ENCODE results near the gene RSL1D1. TPM values are rescaled to one million over a fixed set of nuclear protein-coding genes. Genes with fewer than 3 reads are reported as not detected.

The RSL1D1 gene
- polyA plus RNA-seq, 1 of the 3 experiments (the other 2 are of a cell fraction): 38.0 TPM

DNA sequence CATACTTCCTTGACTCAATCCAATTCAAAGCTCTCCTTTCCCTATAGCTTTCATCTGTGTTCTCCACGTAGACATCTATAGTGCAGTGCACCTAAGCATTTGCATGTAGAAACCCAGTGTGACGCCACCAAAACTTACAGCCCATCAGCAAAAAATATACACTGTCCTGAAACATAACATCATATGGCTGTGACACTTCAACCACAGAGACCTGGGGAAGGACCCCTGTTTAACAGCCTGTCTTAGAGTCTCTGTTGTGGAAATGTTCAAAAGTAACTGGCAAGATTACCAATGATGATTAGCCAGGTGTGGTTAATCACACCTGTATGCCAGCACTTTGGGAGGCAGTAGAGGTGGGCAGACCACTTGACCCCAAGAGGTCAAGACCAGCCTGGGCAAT lies 42.2 kb upstream of the RSL1D1 start:
- no peak for DNase-seq
- POLR2A ChIA-PET: no interaction called here
- H3K27ac ChIP-seq (ENCODE audit: low read depth in 2 of 2, low read length in 1 of 2): no peak overlapping the region
- WGBS (ENCODE audit: low lambda C conversion rate): 90% methylated on average over 2 of the region's 2 CpGs
- no peaks in the 10 kb centered on the region for H3K9me3 ChIP-seq
- no peak overlapping the region for H3K4me3 ChIP-seq (ENCODE audit: low read depth in 2 of 2, low read length in 1 of 2)
- peaks cover 28 to 58% of the 10 kb centered on the region in 2 experiments for H3K36me3 ChIP-seq (replicated peaks in 1 of 2; ENCODE audit: control insufficient read depth in 1 of 2, insufficient read depth in 2 of 2, low read length in 1 of 2)
- H3F3A ChIP-seq (replicated peaks; ENCODE audit: insufficient read depth): peaks cover 35% of the 10 kb centered on the region
- H3K79me2 ChIP-seq (ENCODE audit: insufficient read depth): peaks cover 79% of the 10 kb centered on the region
- CTCF ChIA-PET: interaction anchor here (1.5 kb wide), 1 partner anchor 175 kb away, joined by 3 read pairs; no protein-coding TSS in a partner anchor
- no peaks in the 10 kb centered on the region for H3K9me2 ChIP-seq
- no peak overlapping the region for H3K4me2 ChIP-seq
- no peaks in the 10 kb centered on the region for H3K27me3 ChIP-seq (ENCODE audit: insufficient read depth)
- H4K20me1 ChIP-seq (ENCODE audit: insufficient read depth): peaks cover 34% of the 10 kb centered on the region
- H3K4me1 ChIP-seq (ENCODE audit: control insufficient read depth in 1 of 2, insufficient read depth in 2 of 2, low read depth in 1 of 2, low read length in 1 of 2): peaks cover 0 to 17% of the 10 kb centered on the region in 2 experiments; a peak in 1 of 4 replicates
- TF ChIP-seq EP300 (IDR thresholded peaks at IDR 0.05; ENCODE audit: borderline replicate concordance in 1 of 2, low read depth in 1 of 2, low read length in 1 of 2): no peak
- no peak overlapping the region for H3K9ac ChIP-seq
- no peak overlapping the region for H2AFZ ChIP-seq (ENCODE audit: low read depth)

DNA sequence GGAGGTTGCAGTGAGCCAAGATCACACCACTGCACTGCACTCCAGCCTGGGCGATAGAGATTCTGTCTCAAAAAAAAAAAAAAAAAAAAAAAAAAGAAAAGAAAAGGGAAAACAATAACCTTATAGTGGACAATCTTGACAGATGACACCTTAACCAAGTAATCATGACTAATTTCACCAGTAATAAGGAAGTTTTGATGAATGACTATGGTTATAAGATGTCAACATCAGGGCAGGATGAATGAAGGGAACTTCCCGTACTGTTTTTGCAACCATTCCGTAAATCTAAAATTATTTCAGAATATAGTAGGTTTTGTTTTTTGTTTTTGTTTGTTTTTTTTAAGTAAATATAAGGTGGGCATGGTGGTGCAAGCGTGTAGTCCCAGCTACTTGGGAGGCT lies 41.4 kb upstream of the RSL1D1 start:
- H3K9me3 ChIP-seq: no peaks in the 10 kb centered on the region
- TF ChIP-seq TEAD4 (IDR thresholded peaks at IDR 0.05; ENCODE audit: borderline replicate concordance, insufficient read depth): no peak
- peaks cover 79% of the 10 kb centered on the region for H3K79me2 ChIP-seq (ENCODE audit: insufficient read depth)
- no peak overlapping the region for H3K4me2 ChIP-seq
- ChIA-PET CTCF (interaction anchor here (1.5 kb wide), 1 partner anchor 176 kb away, joined by 3 read pairs; no protein-coding TSS in a partner anchor), POLR2A (no interaction called here)
- no peak overlapping the region for H3K27ac ChIP-seq (ENCODE audit: low read depth in 2 of 2, low read length in 1 of 2)
- H3K27me3 ChIP-seq (ENCODE audit: insufficient read depth): no peaks in the 10 kb centered on the region
- peaks cover 33% of the 10 kb centered on the region for H3F3A ChIP-seq (replicated peaks; ENCODE audit: insufficient read depth)
- H2AFZ ChIP-seq (ENCODE audit: low read depth): no peak overlapping the region
- peaks cover 26% of the 10 kb centered on the region for H4K20me1 ChIP-seq (ENCODE audit: insufficient read depth)
- 94% methylated on average over 4 of the region's 4 CpGs for WGBS (ENCODE audit: low lambda C conversion rate)
- DNase-seq: no peak
- peaks cover 0 to 17% of the 10 kb centered on the region in 2 experiments; a peak in 1 of 4 replicates for H3K4me1 ChIP-seq (ENCODE audit: control insufficient read depth in 1 of 2, insufficient read depth in 2 of 2, low read depth in 1 of 2, low read length in 1 of 2)
- no peak overlapping the region for H3K4me3 ChIP-seq (ENCODE audit: low read depth in 2 of 2, low read length in 1 of 2)
- H3K9ac ChIP-seq: no peak overlapping the region
- peaks cover 28 to 65% of the 10 kb centered on the region in 2 experiments for H3K36me3 ChIP-seq (replicated peaks in 1 of 2; ENCODE audit: control insufficient read depth in 1 of 2, insufficient read depth in 2 of 2, low read length in 1 of 2)
- H3K9me2 ChIP-seq: no peaks in the 10 kb centered on the region

DNA sequence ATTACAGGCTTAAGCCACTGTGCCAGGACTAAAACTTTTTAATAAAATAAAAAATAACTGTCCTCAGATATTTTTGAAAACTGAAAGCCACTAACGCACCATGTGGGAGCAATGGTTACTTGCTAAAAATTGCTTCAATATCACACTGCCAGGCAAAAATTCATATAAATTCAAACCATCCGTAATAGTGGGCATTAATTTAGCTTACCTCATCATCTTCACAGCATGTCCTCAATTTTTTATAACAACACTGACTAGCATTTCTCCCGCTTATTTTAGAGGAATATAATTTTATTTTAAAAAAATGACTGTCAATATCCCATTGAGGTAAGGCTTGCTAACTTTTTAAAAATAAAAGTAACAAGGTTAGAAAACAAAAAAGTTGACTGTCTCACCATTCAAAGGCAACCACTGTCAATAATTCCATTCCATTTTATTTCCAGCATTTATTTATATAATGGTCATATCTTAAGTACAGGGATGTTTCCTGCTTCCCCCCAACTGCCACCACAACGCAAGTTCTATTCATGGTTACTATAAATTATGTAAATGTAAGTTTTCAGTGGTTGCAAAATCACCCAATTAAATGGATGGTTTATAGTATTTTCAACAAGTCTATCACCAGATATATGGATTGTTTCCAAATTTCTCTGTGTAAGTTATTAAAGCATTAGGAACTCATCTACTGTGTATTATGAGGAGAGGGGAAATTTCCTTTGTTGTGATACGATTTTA lies 39.1 kb upstream of the RSL1D1 start:
- Histone ChIP-seq H3K79me2 (ENCODE audit: insufficient read depth) (peaks cover 70% of the 10 kb centered on the region), H3K9me3 (no peaks in the 10 kb centered on the region), H3K4me2 (no peak overlapping the region), H3K27ac (ENCODE audit: low read depth in 2 of 2, low read length in 1 of 2) (no peak overlapping the region), H3K4me1 (ENCODE audit: control insufficient read depth in 1 of 2, insufficient read depth in 2 of 2, low read depth in 1 of 2, low read length in 1 of 2) (no peaks in the 10 kb centered on the region), H3K9ac (no peak overlapping the region), H4K20me1 (ENCODE audit: insufficient read depth) (0 out of 2 replicates have a peak, but pooled peaks cover 4% of the 10 kb centered on the region), H3K9me2 (no peaks in the 10 kb centered on the region), H3F3A (replicated peaks; ENCODE audit: insufficient read depth) (peaks cover 24% of the 10 kb centered on the region), H2AFZ (ENCODE audit: low read depth) (no peak overlapping the region), H3K27me3 (ENCODE audit: insufficient read depth) (no peaks in the 10 kb centered on the region), H3K4me3 (ENCODE audit: low read depth in 2 of 2, low read length in 1 of 2) (no peak overlapping the region), H3K36me3 (replicated peaks in 1 of 2; ENCODE audit: control insufficient read depth in 1 of 2, insufficient read depth in 2 of 2, low read length in 1 of 2) (peaks cover 45 to 79% of the 10 kb centered on the region in 2 experiments)
- no peak for DNase-seq
- no peak for TF ChIP-seq TCF12 (IDR thresholded peaks at IDR 0.05)
- TF ChIP-seq, protein P1, sequence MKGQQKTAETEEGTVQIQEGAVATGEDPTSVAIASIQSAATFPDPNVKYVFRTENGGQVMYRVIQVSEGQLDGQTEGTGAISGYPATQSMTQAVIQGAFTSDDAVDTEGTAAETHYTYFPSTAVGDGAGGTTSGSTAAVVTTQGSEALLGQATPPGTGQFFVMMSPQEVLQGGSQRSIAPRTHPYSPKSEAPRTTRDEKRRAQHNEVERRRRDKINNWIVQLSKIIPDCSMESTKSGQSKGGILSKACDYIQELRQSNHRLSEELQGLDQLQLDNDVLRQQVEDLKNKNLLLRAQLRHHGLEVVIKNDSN (IDR thresholded peaks at IDR 0.05; ENCODE audit: borderline replicate concordance, low read depth): no peak
- no peak for TF ChIP-seq CHD2 (IDR thresholded peaks at IDR 0.05; ENCODE audit: low read length, partially characterized antibody)
- no peak for TF ChIP-seq GABPA (IDR thresholded peaks at IDR 0.05; ENCODE audit: low read depth)
- no peak for TF ChIP-seq RCOR1 (IDR thresholded peaks at IDR 0.05; ENCODE audit: low read length)
- TF ChIP-seq FOXM1 (IDR thresholded peaks at IDR 0.05; ENCODE audit: low read depth): no peak
- 96% methylated on average over 5 of the region's 5 CpGs for WGBS (ENCODE audit: low lambda C conversion rate)
- ChIA-PET CTCF (no interaction called here), POLR2A (no interaction called here)
